DOHH2 (cell line): ENCODE results near the gene ITPA.

ENCODE experiments used
- H3F3A ChIP-seq: fragments of 200-600 bp; sonication (generic), shearing (Covaris generic); 2 replicates; pipeline ENCODE4 v1.6.0; 2016; ENCODE audit warnings: antibody characterized with exemption, mild to moderate bottlenecking; ENCODE audit not compliant: control insufficient read depth, insufficient read depth
- H3K27ac ChIP-seq: fragments of 200-600 bp; sonication (generic); 2 replicates; pipeline ENCODE4 v1.5.1; 2014; ENCODE audit warnings: low read depth, mild to moderate bottlenecking, low read length, moderate library complexity
- H3K27me3 ChIP-seq: fragments of 200-600 bp; sonication (generic); 2 replicates; pipeline ENCODE4 v1.6.1; 2014; ENCODE audit warnings: mild to moderate bottlenecking, low read length, mixed read lengths; ENCODE audit not compliant: control insufficient read depth
- H3K36me3 ChIP-seq: fragments of 200-600 bp; sonication (generic); 2 replicates; pipeline ENCODE4 v1.6.1; 2014; ENCODE audit warnings: mild to moderate bottlenecking, low read length, moderate library complexity, mixed read lengths; ENCODE audit not compliant: control insufficient read depth
- H3K4me1 ChIP-seq: fragments of 200-600 bp; sonication (generic); 2 replicates; pipeline ENCODE4 v1.6.1; 2014; ENCODE audit warnings: mild to moderate bottlenecking, low read length, mixed read lengths; ENCODE audit not compliant: control insufficient read depth
- H3K4me2 ChIP-seq: fragments of 200-600 bp; sonication (generic); 2 replicates; pipeline ENCODE4 v1.6.0; 2014; ENCODE audit warnings: mild to moderate bottlenecking, low read length, moderate library complexity
- H3K4me3 ChIP-seq: fragments of 200-600 bp; sonication (generic); 2 replicates; pipeline ENCODE4 v1.5.1; 2014; ENCODE audit warnings: mild to moderate bottlenecking, low read length, mixed read lengths
- H3K79me2 ChIP-seq: fragments of 200-600 bp; sonication (generic); 2 replicates; pipeline ENCODE4 v1.6.1; 2014; ENCODE audit warnings: mild to moderate bottlenecking, low read length, mixed read lengths; ENCODE audit not compliant: control insufficient read depth
- H3K9me2 ChIP-seq: fragments of 200-600 bp; sonication (generic); replicated peaks from 2 replicates; pipeline ENCODE4 v1.6.1; 2014; ENCODE audit warnings: mild to moderate bottlenecking, low read length, mixed read lengths; ENCODE audit not compliant: control insufficient read depth
- H3K9me3 ChIP-seq: fragments of 200-600 bp; sonication (generic); 2 replicates; pipeline ENCODE4 v1.6.1; 2014; ENCODE audit warnings: antibody characterized with exemption, low read length, mixed read lengths; ENCODE audit not compliant: control insufficient read depth, insufficient read depth
- H4K20me1 ChIP-seq: fragments of 200-600 bp; sonication (generic); 2 replicates; pipeline ENCODE4 v1.6.0; 2014; ENCODE audit warnings: low read depth, mild to moderate bottlenecking, antibody characterized with exemption, low read length, moderate library complexity; ENCODE audit not compliant: control insufficient read depth, insufficient read depth
- EZH2phosphoT487 ChIP-seq: fragments of 200-600 bp; sonication (generic); IDR thresholded peaks from 2 replicates; pipeline ENCODE4 v1.6.1; 2017; ENCODE audit warnings: borderline replicate concordance, mild to moderate bottlenecking, antibody characterized with exemption, low read length, moderate library complexity, mixed read lengths
- TF ChIP-seq, protein P1 (sequence below): fragments of 200-600 bp; sonication (generic); IDR thresholded peaks from one replicate; pipeline ENCODE4 v1.5.1; 2014; ENCODE audit warnings: antibody characterized with exemption, mild to moderate bottlenecking, low read depth, low read length; ENCODE audit not compliant: poor library complexity, severe bottlenecking

ITPA gene

DNA sequence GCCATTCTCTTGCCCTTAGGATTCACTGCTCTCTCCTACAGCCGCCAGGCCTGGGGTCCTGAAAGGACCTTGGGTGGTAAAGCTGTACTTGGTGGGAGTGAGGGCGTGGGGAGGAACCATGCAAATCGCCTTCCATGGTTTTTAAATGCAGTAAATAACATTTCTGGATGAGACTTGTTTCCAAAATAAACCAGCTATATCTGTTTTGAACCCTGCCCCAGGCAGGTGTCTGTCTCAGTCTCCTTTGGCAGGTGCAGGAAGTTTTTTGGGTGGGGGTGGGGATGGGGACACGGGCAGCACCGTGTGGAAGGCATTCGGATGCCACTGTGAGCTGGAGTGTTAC, 14.3 kb downstream of the ITPA start:
- TF ChIP-seq EZH2phosphoT487 = no peak
- TF ChIP-seq, protein P1, sequence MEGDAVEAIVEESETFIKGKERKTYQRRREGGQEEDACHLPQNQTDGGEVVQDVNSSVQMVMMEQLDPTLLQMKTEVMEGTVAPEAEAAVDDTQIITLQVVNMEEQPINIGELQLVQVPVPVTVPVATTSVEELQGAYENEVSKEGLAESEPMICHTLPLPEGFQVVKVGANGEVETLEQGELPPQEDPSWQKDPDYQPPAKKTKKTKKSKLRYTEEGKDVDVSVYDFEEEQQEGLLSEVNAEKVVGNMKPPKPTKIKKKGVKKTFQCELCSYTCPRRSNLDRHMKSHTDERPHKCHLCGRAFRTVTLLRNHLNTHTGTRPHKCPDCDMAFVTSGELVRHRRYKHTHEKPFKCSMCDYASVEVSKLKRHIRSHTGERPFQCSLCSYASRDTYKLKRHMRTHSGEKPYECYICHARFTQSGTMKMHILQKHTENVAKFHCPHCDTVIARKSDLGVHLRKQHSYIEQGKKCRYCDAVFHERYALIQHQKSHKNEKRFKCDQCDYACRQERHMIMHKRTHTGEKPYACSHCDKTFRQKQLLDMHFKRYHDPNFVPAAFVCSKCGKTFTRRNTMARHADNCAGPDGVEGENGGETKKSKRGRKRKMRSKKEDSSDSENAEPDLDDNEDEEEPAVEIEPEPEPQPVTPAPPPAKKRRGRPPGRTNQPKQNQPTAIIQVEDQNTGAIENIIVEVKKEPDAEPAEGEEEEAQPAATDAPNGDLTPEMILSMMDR = no peak
- Histone ChIP-seq H3K79me2 (no peaks in the 10 kb centered on the region), H3K9me3 (no peaks in the 10 kb centered on the region), H3K4me3 (no peak overlapping the region), H3K9me2 (no peaks in the 10 kb centered on the region), H3K27ac (no peak overlapping the region), H3K4me2 (no peak overlapping the region), H3F3A (no peaks in the 10 kb centered on the region), H3K27me3 (no peaks in the 10 kb centered on the region), H4K20me1 (peaks cover 5% of the 10 kb centered on the region; the same call in 1 of the 2 replicates), H3K4me1 (peaks cover 15% of the 10 kb centered on the region), H3K36me3 (peaks cover 32% of the 10 kb centered on the region)

DNA sequence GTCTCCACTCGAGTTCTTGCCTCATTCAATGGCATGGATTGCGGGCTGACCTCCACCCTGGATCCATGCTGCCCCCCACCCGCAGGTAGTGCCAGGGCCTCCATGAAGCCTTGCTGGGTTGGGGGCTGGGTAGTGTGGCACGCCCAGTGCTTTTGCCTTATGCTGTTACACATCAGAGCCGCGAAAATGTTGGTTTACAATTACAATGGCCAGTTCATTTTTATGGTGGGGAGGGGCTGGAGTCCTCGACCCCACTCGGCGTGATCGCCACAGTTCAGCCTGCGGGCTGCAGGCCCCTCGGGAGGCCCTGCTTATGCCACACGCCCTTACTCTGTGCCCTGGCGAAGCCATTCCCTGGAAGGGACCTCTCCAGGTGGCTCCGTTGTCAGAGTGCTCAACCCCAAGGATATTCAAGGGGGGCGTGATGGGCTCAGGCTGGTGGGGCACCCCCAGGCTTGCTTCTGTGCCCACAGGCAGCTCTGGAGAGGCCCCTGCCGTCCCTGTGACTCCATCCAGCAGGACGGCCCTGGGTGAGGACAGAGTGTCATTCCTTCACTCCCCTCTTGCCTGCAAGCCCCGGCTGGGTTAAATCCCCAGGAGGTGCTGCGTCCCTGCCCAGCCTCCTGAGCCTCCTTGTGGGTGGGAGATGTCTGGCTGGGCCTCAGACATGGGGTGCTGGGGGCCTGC, 14.8 kb downstream of the ITPA start:
- no peaks in the 10 kb centered on the region for H3K79me2 ChIP-seq
- TF ChIP-seq EZH2phosphoT487 = no peak
- TF ChIP-seq, protein P1 = no peak
- no peak overlapping the region for H3K27ac ChIP-seq
- no peaks in the 10 kb centered on the region for H3K9me2 ChIP-seq
- H3K4me3 ChIP-seq = no peak overlapping the region
- no peaks in the 10 kb centered on the region for H3K9me3 ChIP-seq
- H3K36me3 ChIP-seq = peaks cover 31% of the 10 kb centered on the region
- no peak overlapping the region for H3K4me2 ChIP-seq
- H3F3A ChIP-seq = no peaks in the 10 kb centered on the region
- H4K20me1 ChIP-seq = peaks cover 5% of the 10 kb centered on the region; the same call in 1 of the 2 replicates
- peaks cover 15% of the 10 kb centered on the region for H3K4me1 ChIP-seq
- H3K27me3 ChIP-seq = no peaks in the 10 kb centered on the region

DNA sequence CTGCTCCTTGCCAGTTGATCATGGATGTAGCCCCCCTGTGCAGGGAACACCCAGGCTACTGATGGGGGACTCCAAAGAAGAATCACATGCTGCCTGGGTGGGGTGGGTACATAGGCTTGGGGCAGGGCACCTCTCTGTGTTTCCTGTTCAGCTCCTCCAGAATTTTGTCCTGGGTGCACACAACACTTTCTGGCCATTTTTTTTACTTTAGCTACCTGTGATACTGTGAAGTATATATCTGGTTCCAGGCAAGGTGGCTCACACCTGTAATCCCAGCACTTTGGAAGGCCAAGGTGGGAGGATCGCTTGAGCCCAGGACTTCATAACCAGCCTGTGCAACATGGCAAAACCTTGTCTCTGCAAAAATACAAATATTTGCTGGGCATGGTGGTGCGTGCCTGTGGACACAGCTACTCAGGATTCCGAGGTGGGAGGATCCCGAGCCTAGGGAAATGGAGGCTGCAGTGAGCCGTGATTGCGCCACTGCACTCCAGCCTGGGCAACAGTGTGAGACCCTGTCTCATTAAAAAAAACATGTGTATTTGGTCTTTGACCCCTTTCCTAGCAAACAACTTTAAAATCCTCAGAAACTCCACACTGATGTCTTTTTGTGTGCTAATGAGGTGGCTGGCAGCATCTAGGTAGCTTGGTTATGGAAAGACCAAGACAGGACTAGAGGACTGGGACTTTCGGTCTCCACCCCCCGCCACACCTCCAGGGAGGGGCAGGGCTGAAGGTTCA, 15.6 kb downstream of the ITPA start:
- H3F3A ChIP-seq = no peaks in the 10 kb centered on the region
- peaks cover 5% of the 10 kb centered on the region; the same call in 1 of the 2 replicates for H4K20me1 ChIP-seq
- H3K4me1 ChIP-seq = peaks cover 15% of the 10 kb centered on the region
- no peaks in the 10 kb centered on the region for H3K9me2 ChIP-seq
- H3K79me2 ChIP-seq = no peaks in the 10 kb centered on the region
- no peak for TF ChIP-seq EZH2phosphoT487
- no peak overlapping the region for H3K4me2 ChIP-seq
- H3K27ac ChIP-seq = no peak overlapping the region
- H3K9me3 ChIP-seq = no peaks in the 10 kb centered on the region
- H3K27me3 ChIP-seq = no peaks in the 10 kb centered on the region
- H3K4me3 ChIP-seq = no peak overlapping the region
- H3K36me3 ChIP-seq = peaks cover 31% of the 10 kb centered on the region

DNA sequence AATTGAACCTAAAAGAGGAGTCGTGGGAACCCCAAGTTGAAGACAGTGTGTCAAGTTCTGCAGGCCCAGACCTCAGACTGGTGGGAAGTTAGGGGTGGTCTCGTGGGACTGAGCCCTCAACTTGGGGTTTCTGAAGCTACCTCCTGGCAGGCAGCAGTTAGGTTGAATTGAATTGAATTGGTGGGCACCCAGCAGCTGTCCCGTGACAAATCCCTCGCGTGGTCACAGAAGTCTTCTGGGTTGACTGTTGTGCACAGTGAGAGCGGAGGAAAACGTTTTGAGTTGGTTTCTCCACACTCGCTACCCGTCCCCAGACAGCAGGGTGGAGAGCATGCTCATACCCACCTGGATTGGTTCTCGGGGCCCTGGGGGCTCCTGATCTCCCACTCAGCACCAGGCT, 16.8 kb downstream of the ITPA start:
- H3K27me3 ChIP-seq = no peaks in the 10 kb centered on the region
- H4K20me1 ChIP-seq = peaks cover 5% of the 10 kb centered on the region; the same call in 1 of the 2 replicates
- no peak for TF ChIP-seq EZH2phosphoT487
- TF ChIP-seq, protein P1 = no peak
- H3K9me3 ChIP-seq = no peaks in the 10 kb centered on the region
- peaks cover 25% of the 10 kb centered on the region for H3K36me3 ChIP-seq
- peaks cover 15% of the 10 kb centered on the region for H3K4me1 ChIP-seq
- no peak overlapping the region for H3K27ac ChIP-seq
- no peaks in the 10 kb centered on the region for H3K79me2 ChIP-seq
- H3K4me3 ChIP-seq = no peak overlapping the region
- H3F3A ChIP-seq = no peaks in the 10 kb centered on the region
- H3K9me2 ChIP-seq = no peaks in the 10 kb centered on the region
- H3K4me2 ChIP-seq = no peak overlapping the region
